H9 (cell line): Measurements from ENCODE around the gene STX8. TPM values are rescaled to one million over a fixed set of nuclear protein-coding genes. Genes with fewer than 3 reads are reported as not detected.

ENCODE experiments used
- DNase-seq: peaks from one replicate; pipeline ENCODE4 v3.0.0-alpha.2; 2017
- H2AFZ ChIP-seq: one replicate; pipeline ENCODE4 v1.6.1; 2013; ENCODE audit warnings: mild to moderate bottlenecking, low read length, control low read depth, moderate library complexity
- H2AK5ac ChIP-seq: 2 replicates; pipeline ENCODE4 v1.6.1; 2013; ENCODE audit warnings: low read length, control low read depth, mixed read lengths; ENCODE audit not compliant: insufficient read length
- H2BK120ac ChIP-seq: one replicate; pipeline ENCODE4 v1.6.1; 2013; ENCODE audit warnings: low read depth, mild to moderate bottlenecking, low read length, control low read depth, inconsistent platforms; ENCODE audit not compliant: poor library complexity, severe bottlenecking
- H2BK12ac ChIP-seq: 2 replicates; pipeline ENCODE4 v1.6.1; 2013; ENCODE audit warnings: low read length, control low read depth, mixed read lengths, low read depth; ENCODE audit not compliant: insufficient read length
- H2BK15ac ChIP-seq: 2 replicates; pipeline ENCODE4 v1.6.1; 2013; ENCODE audit warnings: low read depth, low read length, control low read depth
- H2BK20ac ChIP-seq: one replicate; pipeline ENCODE4 v1.6.1; 2013; ENCODE audit warnings: low read depth, mild to moderate bottlenecking, low read length, control low read depth, inconsistent platforms; ENCODE audit not compliant: poor library complexity, severe bottlenecking
- H2BK5ac ChIP-seq: 2 replicates; pipeline ENCODE4 v1.6.1; 2013; ENCODE audit warnings: low read length, control low read depth, mixed read lengths; ENCODE audit not compliant: insufficient read length
- H3K14ac ChIP-seq: 2 replicates; pipeline ENCODE4 v1.6.1; 2013; ENCODE audit warnings: low read length, control low read depth; ENCODE audit not compliant: insufficient read depth
- H3K18ac ChIP-seq: 2 replicates; pipeline ENCODE4 v1.6.1; 2013; ENCODE audit warnings: low read depth, mild to moderate bottlenecking, mixed read lengths, low read length, control low read depth; ENCODE audit not compliant: insufficient read length
- H3K23ac ChIP-seq: 2 replicates; pipeline ENCODE4 v1.6.1; 2013; ENCODE audit warnings: low read length, control low read depth, mixed read lengths, low read depth; ENCODE audit not compliant: insufficient read length
- H3K23me2 ChIP-seq: 2 replicates; pipeline ENCODE4 v1.6.1; 2013; ENCODE audit warnings: low read depth, mild to moderate bottlenecking, mixed read lengths, low read length, control low read depth; ENCODE audit not compliant: insufficient read length, poor library complexity, severe bottlenecking
- H3K27ac ChIP-seq: 2 replicates; pipeline ENCODE4 v1.5.1; 2013; ENCODE audit warnings: low read length, control low read depth, mixed read lengths, low read depth; ENCODE audit not compliant: insufficient read length
- H3K27me3 ChIP-seq: 2 replicates; pipeline ENCODE4 v1.6.1; 2013; ENCODE audit warnings: low read length, control low read depth, inconsistent platforms; ENCODE audit not compliant: insufficient read depth
- H3K4ac ChIP-seq: 2 replicates; pipeline ENCODE4 v1.6.1; 2013; ENCODE audit warnings: low read depth, mild to moderate bottlenecking, control low read depth, inconsistent platforms, low read length, moderate library complexity
- H3K4me1 ChIP-seq: 2 replicates; pipeline ENCODE4 v1.6.1; 2013; ENCODE audit warnings: low read length, control low read depth, inconsistent platforms; ENCODE audit not compliant: insufficient read depth
- H3K4me2 ChIP-seq: 2 replicates; pipeline ENCODE4 v1.6.1; 2013; ENCODE audit warnings: low read length, control low read depth, mixed read lengths; ENCODE audit not compliant: insufficient read length, insufficient read depth
- H3K56ac ChIP-seq: 2 replicates; pipeline ENCODE4 v1.6.1; 2013; ENCODE audit warnings: low read depth, mild to moderate bottlenecking, mixed read lengths, low read length, control low read depth; ENCODE audit not compliant: insufficient read length
- H3K79me1 ChIP-seq: 2 replicates; pipeline ENCODE4 v1.6.1; 2013; ENCODE audit warnings: low read depth, mild to moderate bottlenecking, moderate library complexity, low read length, control low read depth, inconsistent platforms; ENCODE audit not compliant: insufficient read depth, poor library complexity, severe bottlenecking
- H3K79me2 ChIP-seq: 2 replicates; pipeline ENCODE4 v1.6.1; 2013; ENCODE audit warnings: low read length, control low read depth, inconsistent platforms; ENCODE audit not compliant: insufficient read depth
- H3K9ac ChIP-seq: 2 replicates; pipeline ENCODE4 v1.6.1; 2013; ENCODE audit warnings: low read length, control low read depth, mixed read lengths; ENCODE audit not compliant: insufficient read length; ENCODE audit errors: extremely low read depth
- H3K9me3 ChIP-seq: one replicate; pipeline ENCODE4 v1.6.1; 2013; ENCODE audit warnings: low read depth, low read length, inconsistent platforms; ENCODE audit not compliant: control insufficient read depth
- H3T11ph ChIP-seq: one replicate; pipeline ENCODE4 v1.6.1; 2013; ENCODE audit warnings: mild to moderate bottlenecking, low read length, control low read depth, inconsistent platforms
- H4K20me1 ChIP-seq: one replicate; pipeline ENCODE4 v1.6.1; 2013; ENCODE audit not compliant: control insufficient read depth, insufficient read length, insufficient read depth
- H4K5ac ChIP-seq: 2 replicates; pipeline ENCODE4 v1.6.1; 2013; ENCODE audit warnings: low read depth, mild to moderate bottlenecking, mixed read lengths, low read length, control low read depth; ENCODE audit not compliant: insufficient read length
- H4K8ac ChIP-seq: replicated peaks from 2 replicates; pipeline ENCODE4 v1.6.1; 2013; ENCODE audit warnings: low read length, control low read depth, mixed read lengths, low read depth; ENCODE audit not compliant: insufficient read length
- H4K91ac ChIP-seq: 2 replicates; pipeline ENCODE4 v1.6.1; 2013; ENCODE audit warnings: low read depth, mild to moderate bottlenecking, moderate library complexity, mixed read lengths, low read length, control low read depth; ENCODE audit not compliant: insufficient read length
- H3K27ac Mint-ChIP-seq, 3 experiments: 2 replicates in 2 of 3; 3 replicates in 1 of 3; pipeline ENCODE4 v1.8.0; 2020 to 2021; ENCODE audit warnings: mixed read lengths in 3 of 3, mild to moderate bottlenecking in 1 of 3, moderate library complexity in 1 of 3
- H3K27me3 Mint-ChIP-seq: 2 replicates; pipeline ENCODE4 v1.8.0; 2021; ENCODE audit warnings: low read depth, mild to moderate bottlenecking, moderate library complexity, mixed read lengths
- H3K36me3 Mint-ChIP-seq, 3 experiments: 2 replicates in 2 of 3; 3 replicates in 1 of 3; pipeline ENCODE4 v1.8.0; 2020 to 2021; ENCODE audit warnings: low read depth in 3 of 3, mixed read lengths in 3 of 3; ENCODE audit not compliant: insufficient read depth in 1 of 3
- H3K4me1 Mint-ChIP-seq, 2 experiments: 2 replicates each; pipeline ENCODE4 v1.8.0; 2020; ENCODE audit warnings: mixed read lengths in 2 of 2
- H3K4me3 Mint-ChIP-seq, 2 experiments: 2 replicates in 1 of 2; 3 replicates in 1 of 2; pipeline ENCODE4 v1.8.0; 2020 to 2021; ENCODE audit warnings: mild to moderate bottlenecking in 2 of 2, mixed read lengths in 2 of 2, moderate library complexity in 1 of 2
- H3K9me3 Mint-ChIP-seq, 2 experiments: 2 replicates in 1 of 2; 3 replicates in 1 of 2; pipeline ENCODE4 v1.8.0; 2020; ENCODE audit warnings: mild to moderate bottlenecking in 2 of 2, mixed read lengths in 2 of 2, moderate library complexity in 1 of 2
- CTCF ChIP-seq: fragments of 200-600 bp; sonication (generic); conservative IDR thresholded peaks from 3 replicates; pipeline ENCODE4 v1.8.0; 2021; ENCODE audit warnings: antibody characterized with exemption, mild to moderate bottlenecking
- WGBS: extraction: QIAGEN DNeasy Blood & Tissue Kit; methylation state at CpG from one replicate; pipeline ENCODE4 v1.1.7; 2013; ENCODE audit warnings: missing lambda C conversion rate, low lambda C conversion rate, mixed read lengths; ENCODE audit not compliant: insufficient read length; ENCODE audit errors: extremely low coverage; 5-methylcytosine and 5-hydroxymethylcytosine counted together
- total RNA-seq: library from RNA; stranded (reverse); gene quantifications from 2 replicates; pipeline ENCODE4 v1.2.1, GENCODE V29; 2021

Gene STX8
- total RNA-seq, 1 experiment from 2014 or later = 55.1 TPM

GRCh38 chr17:9577373-9577709 lies 1.7 kb upstream of the STX8 start:
- DNase-seq = no peak
- Histone ChIP-seq H4K91ac (no peak overlapping the region), H3K9ac (no peak overlapping the region), H3K27me3 (no peaks in the 10 kb centered on the region), H2BK120ac (no peak overlapping the region), H3K23me2 (peaks cover 11% of the 10 kb centered on the region), H4K8ac (no peak overlapping the region), H3K79me2 (no peaks in the 10 kb centered on the region), H3K56ac (no peak overlapping the region), H2BK12ac (no peak overlapping the region), H3K4me2 (peak overlapping the region; percentile 99), H3K4ac (no peak overlapping the region), H3K27ac (no peak overlapping the region), H3T11ph (no peak overlapping the region), H4K5ac (no peak overlapping the region), H2BK5ac (no peak overlapping the region), H2BK20ac (no peak overlapping the region), H3K9me3 (no peaks in the 10 kb centered on the region), H2BK15ac (no peak overlapping the region), H3K23ac (no peak overlapping the region), H3K4me1 (no peaks in the 10 kb centered on the region), H2AFZ (no peak overlapping the region), H2AK5ac (no peak overlapping the region), H3K14ac (no peak overlapping the region), H3K18ac (no peak overlapping the region), H3K79me1 (no peaks in the 10 kb centered on the region), H4K20me1 (no peaks in the 10 kb centered on the region)
- peaks cover 10 to 13% of the 10 kb centered on the region in 2 experiments for H3K4me1 Mint-ChIP-seq
- no peaks in the 10 kb centered on the region; a peak in 1 of 7 replicates for H3K36me3 Mint-ChIP-seq
- 100% methylated on average over 1 of the region's 4 CpGs for WGBS
- H3K4me3 Mint-ChIP-seq = peak overlapping the region in 1 of 2 experiments; percentile 98; a peak in 1 of 5 replicates
- H3K27me3 Mint-ChIP-seq = peaks cover 4% of the 10 kb centered on the region
- no peaks in the 10 kb centered on the region for H3K9me3 Mint-ChIP-seq
- TF ChIP-seq CTCF = no peak
- H3K27ac Mint-ChIP-seq = no peak overlapping the region
